ENCODE data around the gene CAMK1G.

The CAMK1G gene

DNA sequence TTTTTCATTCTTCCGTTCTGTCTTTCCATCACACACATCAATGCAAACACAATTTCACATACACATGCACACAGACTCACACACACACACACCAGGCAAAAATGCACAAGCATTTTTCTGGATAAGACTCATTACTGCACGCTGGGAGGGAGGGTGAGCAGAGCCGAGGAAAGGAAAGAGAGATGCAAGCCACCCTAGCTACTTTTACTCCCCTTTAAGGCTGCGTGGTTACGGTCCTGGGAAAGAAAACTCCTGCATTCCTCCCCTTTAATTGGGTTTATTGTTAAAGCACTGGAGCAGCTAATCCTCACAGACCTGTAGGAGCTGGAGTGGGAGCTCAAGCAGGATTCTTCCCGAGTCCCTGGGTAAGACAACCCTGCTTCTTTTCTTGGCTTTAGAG lies at the start of gene CAMK1G:
TSS of gene CAMK1G (plus strand) at position 307 of the 400 bp plus-strand sequence. CDS start 11,270 bp downstream, outside the sequence.
- DNase-seq (ENCODE audit: low spot score) = no peak
- TF ChIP-seq, protein P1, sequence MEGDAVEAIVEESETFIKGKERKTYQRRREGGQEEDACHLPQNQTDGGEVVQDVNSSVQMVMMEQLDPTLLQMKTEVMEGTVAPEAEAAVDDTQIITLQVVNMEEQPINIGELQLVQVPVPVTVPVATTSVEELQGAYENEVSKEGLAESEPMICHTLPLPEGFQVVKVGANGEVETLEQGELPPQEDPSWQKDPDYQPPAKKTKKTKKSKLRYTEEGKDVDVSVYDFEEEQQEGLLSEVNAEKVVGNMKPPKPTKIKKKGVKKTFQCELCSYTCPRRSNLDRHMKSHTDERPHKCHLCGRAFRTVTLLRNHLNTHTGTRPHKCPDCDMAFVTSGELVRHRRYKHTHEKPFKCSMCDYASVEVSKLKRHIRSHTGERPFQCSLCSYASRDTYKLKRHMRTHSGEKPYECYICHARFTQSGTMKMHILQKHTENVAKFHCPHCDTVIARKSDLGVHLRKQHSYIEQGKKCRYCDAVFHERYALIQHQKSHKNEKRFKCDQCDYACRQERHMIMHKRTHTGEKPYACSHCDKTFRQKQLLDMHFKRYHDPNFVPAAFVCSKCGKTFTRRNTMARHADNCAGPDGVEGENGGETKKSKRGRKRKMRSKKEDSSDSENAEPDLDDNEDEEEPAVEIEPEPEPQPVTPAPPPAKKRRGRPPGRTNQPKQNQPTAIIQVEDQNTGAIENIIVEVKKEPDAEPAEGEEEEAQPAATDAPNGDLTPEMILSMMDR (IDR thresholded peaks at IDR 0.05; ENCODE audit: extremely low read depth, missing control alignments) = no peak

GRCh38 chr1:209534496-209535250 lies 48.8 kb upstream of the CAMK1G start:
- no peak for DNase-seq (ENCODE audit: low spot score)
- TF ChIP-seq, protein P1 (IDR thresholded peaks at IDR 0.05; ENCODE audit: extremely low read depth, missing control alignments) = peak; percentile 4

- DNase-seq (ENCODE audit: low spot score) = no peak
- TF ChIP-seq, protein P1 (IDR thresholded peaks at IDR 0.05; ENCODE audit: extremely low read depth, missing control alignments) = no peak
Measured at GRCh38 chr1:209536843-209537242, 46.7 kb upstream of the CAMK1G start.

DNA sequence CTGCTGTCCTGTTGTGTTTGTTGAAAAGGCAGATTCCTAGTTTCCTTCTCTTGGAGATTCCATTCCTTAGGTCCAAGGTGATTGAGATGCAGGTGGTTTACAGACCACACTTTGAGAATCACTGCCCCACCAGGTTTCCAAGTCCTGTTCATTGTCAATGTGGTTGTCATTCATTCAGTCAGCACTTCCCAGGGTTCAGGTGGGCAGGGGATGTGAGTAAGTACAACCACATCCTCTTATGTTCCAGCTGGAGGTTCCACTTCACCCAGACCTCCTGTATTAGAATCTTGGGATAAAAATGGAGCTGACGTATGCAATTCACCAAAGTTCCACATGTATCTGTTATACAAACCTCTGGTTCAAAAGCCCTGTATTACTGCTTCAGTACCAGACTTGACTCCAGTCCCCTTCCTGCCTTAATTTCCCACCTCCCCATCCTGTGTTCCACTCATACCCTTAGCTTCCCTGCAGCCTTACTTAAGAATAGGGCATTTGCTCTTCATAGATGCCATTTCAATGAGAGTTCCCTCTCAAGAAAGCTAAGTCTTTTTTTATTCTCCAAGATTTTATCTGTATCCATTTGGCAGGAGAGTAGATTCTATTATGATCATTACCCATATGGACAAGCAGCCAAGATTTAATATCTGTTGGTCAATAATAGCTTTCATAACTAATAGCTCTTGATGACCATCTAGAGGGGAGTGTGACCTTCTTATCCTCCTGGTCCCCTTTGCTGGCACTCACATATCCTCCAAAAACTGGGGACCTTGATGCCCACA lies 46.0 kb upstream of the CAMK1G start:
- TF ChIP-seq, protein P1 (IDR thresholded peaks at IDR 0.05; ENCODE audit: extremely low read depth, missing control alignments) = no peak

GRCh38 chr1:209539576-209539975 lies 43.9 kb upstream of the CAMK1G start:
- DNase-seq (ENCODE audit: low spot score) = no peak
- TF ChIP-seq, protein P1 (IDR thresholded peaks at IDR 0.05; ENCODE audit: extremely low read depth, missing control alignments) = no peak

More for the DNA sequence above, 46.0 kb upstream of the CAMK1G start:
- no peak for DNase-seq (ENCODE audit: low spot score)

GRCh38 chr1:209542585-209542984 lies 40.9 kb upstream of the CAMK1G start:
- TF ChIP-seq, protein P1 (IDR thresholded peaks at IDR 0.05; ENCODE audit: extremely low read depth, missing control alignments) = no peak
- DNase-seq (ENCODE audit: low spot score) = no peak

DNA sequence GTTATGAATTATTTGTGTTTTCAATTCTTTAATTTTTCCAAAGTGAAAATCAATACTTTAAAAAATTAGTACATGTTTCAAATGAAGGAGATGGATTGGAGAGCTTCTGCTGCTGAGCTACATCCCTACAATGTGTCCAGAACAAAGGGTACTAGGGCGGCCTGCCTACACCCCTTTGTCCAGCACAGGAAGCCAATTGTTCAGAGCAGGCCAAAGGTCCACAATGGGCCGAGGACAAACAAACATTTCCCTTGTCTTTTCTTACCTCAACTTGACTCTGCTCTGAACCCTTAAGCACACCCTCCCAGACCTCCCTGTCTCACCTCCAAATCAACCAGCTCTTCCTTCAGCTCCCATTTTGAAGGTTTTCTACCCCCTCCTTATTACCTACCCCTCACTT lies 39.4 kb upstream of the CAMK1G start:
- TF ChIP-seq, protein P1 (IDR thresholded peaks at IDR 0.05; ENCODE audit: extremely low read depth, missing control alignments) = no peak

More for the DNA sequence above, 39.4 kb upstream of the CAMK1G start:
- DNase-seq (ENCODE audit: low spot score) = no peak

All from GM20000 (cell line).